PFSK-1 (cell line): ENCODE measurements around the gene GLRX.

Experiments used
- POLR2AphosphoS5 ChIP-seq: IDR thresholded peaks from 2 replicates; pipeline ENCODE4 v1.6.1; 2012; ENCODE audit warnings: low read depth, mild to moderate bottlenecking, control low read depth, low read length, moderate library complexity
- SIN3A ChIP-seq: IDR thresholded peaks from 2 replicates; pipeline ENCODE4 v1.6.1; 2012; ENCODE audit warnings: mild to moderate bottlenecking, low read length, moderate library complexity, borderline replicate concordance; ENCODE audit not compliant: insufficient read depth
- TAF1 ChIP-seq: IDR thresholded peaks from 2 replicates; pipeline ENCODE4 v1.6.1; 2012; ENCODE audit warnings: low read length, control low read depth, borderline replicate concordance; ENCODE audit not compliant: insufficient read depth
- TF ChIP-seq, protein P1 (sequence below), 2 experiments: IDR thresholded peaks; 2 replicates each; pipeline versions ENCODE4 v1.6.1 to v1.8.0; 2011 to 2012; ENCODE audit warnings: low read depth in 2 of 2, low read length in 2 of 2, control low read depth in 1 of 2, inconsistent platforms in 1 of 2, mild to moderate bottlenecking in 1 of 2, moderate library complexity in 1 of 2; ENCODE audit not compliant: insufficient read depth in 1 of 2

DNA sequence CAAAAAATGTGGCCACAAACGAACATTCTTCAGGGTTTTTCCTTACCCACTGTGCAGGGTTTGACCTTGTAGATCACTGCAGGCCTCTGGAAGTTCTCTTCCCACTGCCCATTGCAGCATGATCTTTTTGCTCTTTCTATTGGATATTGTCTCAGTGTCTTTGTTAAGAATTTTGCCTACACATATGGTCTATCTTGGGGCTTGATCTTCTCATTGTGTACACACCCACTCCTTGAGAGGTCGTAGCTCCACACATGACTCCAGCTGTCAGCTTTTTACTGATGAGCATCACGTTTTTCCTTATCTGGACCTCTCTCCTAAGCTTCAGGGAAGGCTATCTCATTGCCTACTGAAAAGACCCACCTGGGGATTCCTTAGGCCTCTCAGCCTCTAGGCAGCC is 3.0 kb upstream of the GLRX start:
- TF ChIP-seq, protein P1, sequence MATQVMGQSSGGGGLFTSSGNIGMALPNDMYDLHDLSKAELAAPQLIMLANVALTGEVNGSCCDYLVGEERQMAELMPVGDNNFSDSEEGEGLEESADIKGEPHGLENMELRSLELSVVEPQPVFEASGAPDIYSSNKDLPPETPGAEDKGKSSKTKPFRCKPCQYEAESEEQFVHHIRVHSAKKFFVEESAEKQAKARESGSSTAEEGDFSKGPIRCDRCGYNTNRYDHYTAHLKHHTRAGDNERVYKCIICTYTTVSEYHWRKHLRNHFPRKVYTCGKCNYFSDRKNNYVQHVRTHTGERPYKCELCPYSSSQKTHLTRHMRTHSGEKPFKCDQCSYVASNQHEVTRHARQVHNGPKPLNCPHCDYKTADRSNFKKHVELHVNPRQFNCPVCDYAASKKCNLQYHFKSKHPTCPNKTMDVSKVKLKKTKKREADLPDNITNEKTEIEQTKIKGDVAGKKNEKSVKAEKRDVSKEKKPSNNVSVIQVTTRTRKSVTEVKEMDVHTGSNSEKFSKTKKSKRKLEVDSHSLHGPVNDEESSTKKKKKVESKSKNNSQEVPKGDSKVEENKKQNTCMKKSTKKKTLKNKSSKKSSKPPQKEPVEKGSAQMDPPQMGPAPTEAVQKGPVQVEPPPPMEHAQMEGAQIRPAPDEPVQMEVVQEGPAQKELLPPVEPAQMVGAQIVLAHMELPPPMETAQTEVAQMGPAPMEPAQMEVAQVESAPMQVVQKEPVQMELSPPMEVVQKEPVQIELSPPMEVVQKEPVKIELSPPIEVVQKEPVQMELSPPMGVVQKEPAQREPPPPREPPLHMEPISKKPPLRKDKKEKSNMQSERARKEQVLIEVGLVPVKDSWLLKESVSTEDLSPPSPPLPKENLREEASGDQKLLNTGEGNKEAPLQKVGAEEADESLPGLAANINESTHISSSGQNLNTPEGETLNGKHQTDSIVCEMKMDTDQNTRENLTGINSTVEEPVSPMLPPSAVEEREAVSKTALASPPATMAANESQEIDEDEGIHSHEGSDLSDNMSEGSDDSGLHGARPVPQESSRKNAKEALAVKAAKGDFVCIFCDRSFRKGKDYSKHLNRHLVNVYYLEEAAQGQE (IDR thresholded peaks at IDR 0.05; ENCODE audit: insufficient read depth in 1 of 2, low read depth in 2 of 2, low read length in 2 of 2), result no peak
- no peak for TF ChIP-seq POLR2AphosphoS5
- TF ChIP-seq TAF1, result no peak
- no peak for TF ChIP-seq SIN3A
